Stimulated activated CD4-positive, alpha-beta T cell treated with anti-CD3 and anti-CD28 coated beads, TNF-alpha, amount 100 ng/mL, for 48 hours (primary cell): ENCODE data around the gene WDR1.

Experiments used
- DNase-seq, 3 donors: peaks; one replicate each; pipeline ENCODE4 v3.0.0-alpha.2; 2020; ENCODE audit warnings: low read depth in 3 of 3

Gene WDR1

GRCh38 chr4:10085828-10086505 is 30.6 kb downstream of the WDR1 start:
- DNase-seq = no peak

- no peak for DNase-seq
Measured at GRCh38 chr4:10085386-10085785, 31.2 kb downstream of the WDR1 start.

- no peak for DNase-seq
Measured at GRCh38 chr4:10084651-10085358, 31.8 kb downstream of the WDR1 start.

GRCh38 chr4:10083861-10084641 is 32.5 kb downstream of the WDR1 start:
- DNase-seq = no peak

GRCh38 chr4:10083331-10083771 is 33.2 kb downstream of the WDR1 start:
- no peak for DNase-seq

GRCh38 chr4:10082459-10083272 is 33.9 kb downstream of the WDR1 start:
- DNase-seq = no peak

GRCh38 chr4:10082047-10082446 is 34.6 kb downstream of the WDR1 start:
- DNase-seq = no peak

GRCh38 chr4:10081218-10081606 is 35.4 kb downstream of the WDR1 start:
- DNase-seq = no peak

- no peak for DNase-seq
Measured at GRCh38 chr4:10080589-10081217, 35.9 kb downstream of the WDR1 start.

GRCh38 chr4:10079912-10080588 is 36.5 kb downstream of the WDR1 start:
- no peak for DNase-seq

GRCh38 chr4:10079256-10079655 is 37.3 kb downstream of the WDR1 start:
- DNase-seq = no peak

- DNase-seq = no peak
Measured at GRCh38 chr4:10078481-10079233, 37.9 kb downstream of the WDR1 start.

GRCh38 chr4:10077483-10078335 is 38.9 kb downstream of the WDR1 start:
- no peak for DNase-seq

GRCh38 chr4:10077076-10077475 is 39.5 kb downstream of the WDR1 start:
- no peak for DNase-seq

GRCh38 chr4:10075953-10076391 is 40.6 kb downstream of the WDR1 start:
- no peak for DNase-seq

- no peak for DNase-seq
Measured at GRCh38 chr4:10075158-10075863, 41.3 kb downstream of the WDR1 start.

- DNase-seq = no peak
Measured at GRCh38 chr4:10074767-10075105, 41.9 kb downstream of the WDR1 start.

GRCh38 chr4:10074076-10074766 is 42.4 kb downstream of the WDR1 start:
- no peak for DNase-seq
